B cell (primary cell): ENCODE data around the gene DPYD. TPM values are rescaled to one million over a fixed set of nuclear protein-coding genes. Genes with fewer than 3 reads are reported as not detected.

Experiments
- ATAC-seq: fragments of 200-7000 bp; cut with Tn5 transposase; one replicate; pipeline ENCODE4 v1.10.0; 2021; ENCODE audit warnings: low read depth, mild to moderate bottlenecking, moderate number of reproducible peaks, moderate library complexity
- CTCF ChIA-PET: fragments of 350-600 bp; sonication (Branson Sonifier 250); formaldehyde crosslinking; loops from one replicate; lab custom pipeline; 2021; ENCODE audit warnings: antibody characterized with exemption, inconsistent platforms; lab: Charles Lee
- POLR2A ChIA-PET: fragments of 350-600 bp; sonication (Branson Sonifier 250); formaldehyde crosslinking; loops from one replicate; lab custom pipeline; 2021; ENCODE audit warnings: antibody characterized with exemption; lab: Charles Lee
- DNase-seq: peaks from one replicate; pipeline ENCODE4 v3.0.0; 2013
- H2AFZ ChIP-seq: 2 replicates; pipeline ENCODE4 v1.6.1; 2012; ENCODE audit warnings: mild to moderate bottlenecking, low read depth, low read length; ENCODE audit not compliant: insufficient read depth, poor library complexity, severe bottlenecking
- H3K27ac ChIP-seq, 2 donors: 1 replicate in 1 of 2; 2 replicates in 1 of 2; pipeline ENCODE4 v1.5.1; 2012 to 2013; ENCODE audit warnings: low read length in 2 of 2, mild to moderate bottlenecking in 2 of 2, moderate library complexity in 1 of 2
- H3K27me3 ChIP-seq, 4 experiments: fragments of 200-600 bp in 1 of 4; sonication (generic) in 1 of 4; replicated peaks in 1 of 4; 1 replicate in 2 of 4; 2 replicates in 2 of 4; pipeline versions ENCODE4 v1.6.1 to v1.7.0; 2013 to 2016; ENCODE audit warnings: low read length in 3 of 4, mild to moderate bottlenecking in 2 of 4, mixed read lengths in 1 of 4, moderate library complexity in 1 of 4; ENCODE audit not compliant: insufficient read depth in 4 of 4, control insufficient read depth in 3 of 4; ENCODE audit errors: control extremely low read depth in 1 of 4
- H3K36me3 ChIP-seq, 2 experiments: replicated peaks in 1 of 2; 1 replicate in 1 of 2; 2 replicates in 1 of 2; pipeline versions ENCODE4 v1.6.1 to v1.7.1; 2013; ENCODE audit warnings: low read length in 1 of 2; ENCODE audit not compliant: insufficient read depth in 2 of 2, control insufficient read depth in 1 of 2; ENCODE audit errors: control extremely low read depth in 1 of 2, extremely low read depth in 1 of 2
- H3K4me1 ChIP-seq, 2 donors: fragments of 200-600 bp in 1 of 2; sonication (generic) in 1 of 2; 1 replicate in 1 of 2; 2 replicates in 1 of 2; pipeline versions ENCODE4 v1.5.1 to v1.6.1; 2013 to 2017; ENCODE audit warnings: low read length in 2 of 2; ENCODE audit not compliant: control insufficient read depth in 2 of 2, insufficient read depth in 2 of 2
- H3K4me2 ChIP-seq: replicated peaks from 2 replicates; pipeline ENCODE3; 2012; ENCODE audit warnings: mild to moderate bottlenecking, low read depth, low read length; ENCODE audit not compliant: poor library complexity, severe bottlenecking
- H3K4me3 ChIP-seq, 5 experiments: fragments of 200-600 bp in 1 of 5; sonication (generic) in 1 of 5; 1 replicate in 3 of 5; 2 replicates in 2 of 5; pipeline versions ENCODE4 v1.5.1 to v1.7.0; 2011 to 2016; ENCODE audit warnings: low read length in 4 of 5, mild to moderate bottlenecking in 4 of 5, low read depth in 2 of 5, control low read depth in 1 of 5, moderate library complexity in 1 of 5; ENCODE audit not compliant: insufficient read depth in 1 of 5; ENCODE audit errors: control extremely low read depth in 1 of 5, extremely low read depth in 1 of 5
- H3K79me2 ChIP-seq: fragments of 200-600 bp; sonication (generic); one replicate; pipeline ENCODE4 v1.6.0; 2016; ENCODE audit warnings: low read length; ENCODE audit not compliant: control insufficient read depth, insufficient read depth
- H3K9ac ChIP-seq: fragments of 200-600 bp; sonication (generic); 2 replicates; pipeline ENCODE4 v1.6.1; 2017; ENCODE audit warnings: mild to moderate bottlenecking, low read length, moderate library complexity
- H3K9me3 ChIP-seq, 3 donors: one replicate each; pipeline versions ENCODE4 v1.6.1 to v1.7.1; 2013; ENCODE audit warnings: low read length in 2 of 3; ENCODE audit not compliant: control insufficient read depth in 2 of 3, insufficient read depth in 1 of 3; ENCODE audit errors: control extremely low read depth in 1 of 3
- H4K20me1 ChIP-seq: 2 replicates; pipeline ENCODE4 v1.6.0; 2012; ENCODE audit warnings: mild to moderate bottlenecking, low read length; ENCODE audit not compliant: insufficient read depth, control insufficient read depth, poor library complexity, severe bottlenecking
- H3K27ac Mint-ChIP-seq: one replicate; pipeline ENCODE4 v1.8.0; 2021; ENCODE audit warnings: mixed read lengths
- H3K27me3 Mint-ChIP-seq: one replicate; pipeline ENCODE4 v1.8.0; 2021; ENCODE audit warnings: mixed read lengths
- H3K4me1 Mint-ChIP-seq: one replicate; pipeline ENCODE4 v1.8.0; 2021; ENCODE audit warnings: mixed read lengths
- H3K4me3 Mint-ChIP-seq: one replicate; pipeline ENCODE4 v1.8.0; 2021; ENCODE audit warnings: mixed read lengths
- H3K9me3 Mint-ChIP-seq: one replicate; pipeline ENCODE4 v1.8.0; 2022; ENCODE audit warnings: mixed read lengths; ENCODE audit not compliant: insufficient read depth
- EZH2 ChIP-seq: IDR thresholded peaks from 2 replicates; pipeline ENCODE4 v1.6.1; 2012; ENCODE audit warnings: borderline replicate concordance, low read depth, mild to moderate bottlenecking, moderate library complexity, low read length; ENCODE audit not compliant: insufficient read depth, poor library complexity, severe bottlenecking
- WGBS: methylation state at CpG from one replicate; pipeline ENCODE4 v1.1.5; 2013; ENCODE audit warnings: missing lambda C conversion rate; ENCODE audit not compliant: insufficient coverage; 5-methylcytosine and 5-hydroxymethylcytosine counted together
- intact Hi-C: fragments of 100-400 bp; cut with micrococcal nuclease; formaldehyde crosslinking; loops from one replicate; pipeline ENCODE4 v1.10.0; 2022
- polyA plus RNA-seq: library from polyadenylated mRNA; depleted of rRNA; stranded (reverse); fragments of >200 nt; gene quantifications from 2 replicates; pipeline ENCODE4 v1.2.3, GENCODE V29; 2012
- total RNA-seq, 2 donors: library from RNA; stranded (reverse); fragments of 120-200 nt in 1 of 2; gene quantifications; 1 replicate in 1 of 2; 2 replicates in 1 of 2; pipeline versions ENCODE4 v1.2.3 to v1.2.4, GENCODE V29; 2013 to 2022
- TF ChIP-seq, protein P1 (sequence below): fragments of 200-600 bp; IDR thresholded peaks from one replicate; pipeline ENCODE4 v1.8.0; 2022; ENCODE audit warnings: antibody characterized with exemption, mild to moderate bottlenecking

The DPYD gene
- total and polyA plus RNA-seq, 2 donors (not counting 1 experiment from before 2014, with no cell fraction given), result 4.2 to 19.0 TPM

DNA sequence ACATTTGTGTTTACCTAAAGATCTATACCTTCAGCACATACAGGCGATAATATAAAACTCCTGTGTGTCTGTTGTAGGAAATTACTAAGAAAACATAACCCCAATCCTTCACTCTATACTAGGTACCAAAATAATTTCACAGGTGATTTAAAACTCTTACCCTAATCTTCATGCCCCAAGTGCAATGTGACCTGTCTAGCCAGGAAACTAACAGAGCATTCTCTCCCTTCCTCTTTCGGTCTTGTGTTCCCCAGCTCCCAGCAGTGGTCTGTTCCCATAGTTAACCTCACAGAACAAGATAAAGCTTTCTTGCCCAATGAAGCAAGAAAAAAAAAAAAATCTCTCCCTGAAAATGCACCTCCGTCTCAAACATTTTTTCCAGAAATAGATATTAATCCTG is 493.5 kb downstream of the DPYD start:
- Mint-ChIP-seq H3K27ac (no peak overlapping the region), H3K9me3 (no peaks in the 10 kb centered on the region), H3K27me3 (no peaks in the 10 kb centered on the region), H3K4me1 (peaks cover 3% of the 10 kb centered on the region), H3K4me3 (no peak overlapping the region)
- intact Hi-C loops, result no loop called here
- POLR2A ChIA-PET, result no interaction called here
- Histone ChIP-seq H3K4me3 (no peak overlapping the region), H3K27ac (no peak overlapping the region), H3K36me3 (peaks cover 0 to 1% of the 10 kb centered on the region in 2 experiments), H3K4me1 (no peaks in the 10 kb centered on the region), H3K4me2 (no peak overlapping the region), H3K27me3 (no peaks in the 10 kb centered on the region), H4K20me1 (no peaks in the 10 kb centered on the region), H3K79me2 (no peaks in the 10 kb centered on the region), H2AFZ (no peak overlapping the region), H3K9ac (no peak overlapping the region), H3K9me3 (no peaks in the 10 kb centered on the region)
- ATAC-seq, result no peak
- TF ChIP-seq, protein P1, sequence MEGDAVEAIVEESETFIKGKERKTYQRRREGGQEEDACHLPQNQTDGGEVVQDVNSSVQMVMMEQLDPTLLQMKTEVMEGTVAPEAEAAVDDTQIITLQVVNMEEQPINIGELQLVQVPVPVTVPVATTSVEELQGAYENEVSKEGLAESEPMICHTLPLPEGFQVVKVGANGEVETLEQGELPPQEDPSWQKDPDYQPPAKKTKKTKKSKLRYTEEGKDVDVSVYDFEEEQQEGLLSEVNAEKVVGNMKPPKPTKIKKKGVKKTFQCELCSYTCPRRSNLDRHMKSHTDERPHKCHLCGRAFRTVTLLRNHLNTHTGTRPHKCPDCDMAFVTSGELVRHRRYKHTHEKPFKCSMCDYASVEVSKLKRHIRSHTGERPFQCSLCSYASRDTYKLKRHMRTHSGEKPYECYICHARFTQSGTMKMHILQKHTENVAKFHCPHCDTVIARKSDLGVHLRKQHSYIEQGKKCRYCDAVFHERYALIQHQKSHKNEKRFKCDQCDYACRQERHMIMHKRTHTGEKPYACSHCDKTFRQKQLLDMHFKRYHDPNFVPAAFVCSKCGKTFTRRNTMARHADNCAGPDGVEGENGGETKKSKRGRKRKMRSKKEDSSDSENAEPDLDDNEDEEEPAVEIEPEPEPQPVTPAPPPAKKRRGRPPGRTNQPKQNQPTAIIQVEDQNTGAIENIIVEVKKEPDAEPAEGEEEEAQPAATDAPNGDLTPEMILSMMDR, result no peak
- no peak for TF ChIP-seq EZH2
- CTCF ChIA-PET, result no interaction called here
- 89% methylated on average over 1 of the region's 3 CpGs for WGBS
- no peak for DNase-seq

DNA sequence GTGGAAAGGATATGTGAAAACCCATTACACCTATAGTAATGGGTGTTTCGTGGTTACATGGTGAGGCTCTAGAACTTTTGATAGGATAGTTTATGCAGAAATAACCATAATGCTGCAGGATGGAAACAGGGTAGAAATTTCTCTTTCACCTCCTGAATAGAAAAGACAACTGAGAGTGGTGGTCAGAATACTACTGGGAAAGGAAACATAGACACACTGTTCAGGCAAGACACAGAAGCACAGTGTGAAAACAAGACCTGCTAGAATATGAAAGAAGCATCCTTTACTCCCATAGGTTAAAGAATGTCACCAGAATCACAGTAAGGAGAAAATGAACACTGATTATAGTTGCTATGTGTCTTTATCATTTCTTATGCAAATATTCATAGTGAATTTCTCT is 496.6 kb downstream of the DPYD start:
- Histone ChIP-seq H2AFZ (no peak overlapping the region), H3K36me3 (peaks cover 0 to 3% of the 10 kb centered on the region in 2 experiments), H3K27me3 (no peaks in the 10 kb centered on the region), H3K4me1 (no peaks in the 10 kb centered on the region), H3K79me2 (no peaks in the 10 kb centered on the region), H3K9me3 (no peaks in the 10 kb centered on the region), H3K27ac (no peak overlapping the region), H3K4me3 (no peak overlapping the region), H3K4me2 (no peak overlapping the region), H4K20me1 (no peaks in the 10 kb centered on the region), H3K9ac (no peak overlapping the region)
- ATAC-seq (no peak), DNase-seq (no peak)
- Mint-ChIP-seq H3K4me3 (no peak overlapping the region), H3K4me1 (peaks cover 3% of the 10 kb centered on the region), H3K9me3 (no peaks in the 10 kb centered on the region), H3K27me3 (no peaks in the 10 kb centered on the region), H3K27ac (no peak overlapping the region)
- intact Hi-C loops, result no loop called here
- ChIA-PET CTCF (no interaction called here), POLR2A (no interaction called here)
- WGBS, result no CpG with 5 or more reads among the region's 1 CpG
- TF ChIP-seq, protein P1, result no peak
- no peak for TF ChIP-seq EZH2
